Measurements from ENCODE around the gene CDK11A.

The CDK11A gene

GRCh38 chr1:1759456-1760344 lies 35.5 kb upstream of the CDK11A start:
- ChIA-PET CTCF (no interaction called here), POLR2A (no interaction called here)
- TF ChIP-seq BHLHE40 (IDR thresholded peaks at IDR 0.05; ENCODE audit: borderline replicate concordance) (no peak), HDGF (IDR thresholded peaks at IDR 0.05; ENCODE audit: borderline replicate concordance) (no peak), NFRKB (IDR thresholded peaks at IDR 0.05) (no peak), ARNT (IDR thresholded peaks at IDR 0.05) (no peak), ZNF384 (IDR thresholded peaks at IDR 0.05) (no peak), TARDBP (IDR thresholded peaks at IDR 0.05) (no peak), SUZ12 (IDR thresholded peaks at IDR 0.05) (no peak), L3MBTL2 (conservative IDR thresholded peaks at IDR 0.05) (no peak)
- no peak for DNase-seq (ENCODE audit: extremely low spot score)

GRCh38 chr1:1758692-1759455 lies 34.7 kb upstream of the CDK11A start:
- ChIA-PET CTCF (no interaction called here), POLR2A (no interaction called here)
- no peak for DNase-seq (ENCODE audit: extremely low spot score)
- TF ChIP-seq TARDBP (IDR thresholded peaks at IDR 0.05): no peak
- TF ChIP-seq SUZ12 (IDR thresholded peaks at IDR 0.05): no peak
- no peak for TF ChIP-seq ARNT (IDR thresholded peaks at IDR 0.05)
- no peak for TF ChIP-seq ZNF384 (IDR thresholded peaks at IDR 0.05)
- no peak for TF ChIP-seq SP1 (IDR thresholded peaks at IDR 0.05)
- no peak for TF ChIP-seq PKNOX1 (IDR thresholded peaks at IDR 0.05)
- no peak for TF ChIP-seq FOXA1 (IDR thresholded peaks at IDR 0.05)

GRCh38 chr1:1758059-1758621 lies 34.0 kb upstream of the CDK11A start:
- no peak for DNase-seq (ENCODE audit: extremely low spot score)
- ChIA-PET POLR2A (no interaction called here), CTCF (no interaction called here)
- TF ChIP-seq FOXM1 (IDR thresholded peaks at IDR 0.05; ENCODE audit: borderline replicate concordance) (no peak), ARNT (IDR thresholded peaks at IDR 0.05) (no peak), NFRKB (IDR thresholded peaks at IDR 0.05) (no peak), ELF4 (IDR thresholded peaks at IDR 0.05) (no peak)

- no peak for DNase-seq (ENCODE audit: extremely low spot score)
- no peak for TF ChIP-seq LEF1 (IDR thresholded peaks at IDR 0.05; ENCODE audit: borderline replicate concordance)
- no peak for TF ChIP-seq FOXA1 (IDR thresholded peaks at IDR 0.05)
- no peak for TF ChIP-seq FOXM1 (IDR thresholded peaks at IDR 0.05; ENCODE audit: borderline replicate concordance)
- no peak for TF ChIP-seq HDGF (IDR thresholded peaks at IDR 0.05; ENCODE audit: borderline replicate concordance)
- no peak for TF ChIP-seq NFRKB (IDR thresholded peaks at IDR 0.05)
- no peak for TF ChIP-seq PKNOX1 (IDR thresholded peaks at IDR 0.05)
- TF ChIP-seq CTBP1 (IDR thresholded peaks at IDR 0.05; ENCODE audit: borderline replicate concordance): no peak
- no peak for TF ChIP-seq ELF4 (IDR thresholded peaks at IDR 0.05)
- TF ChIP-seq ZNF384 (IDR thresholded peaks at IDR 0.05): no peak
- no peak for TF ChIP-seq SP1 (IDR thresholded peaks at IDR 0.05)
- no peak for TF ChIP-seq BHLHE40 (IDR thresholded peaks at IDR 0.05; ENCODE audit: borderline replicate concordance)
- no peak for TF ChIP-seq TARDBP (IDR thresholded peaks at IDR 0.05)
- no peak for TF ChIP-seq ARNT (IDR thresholded peaks at IDR 0.05)
- no peak for TF ChIP-seq FOXK2 (IDR thresholded peaks at IDR 0.05)
- no peak for TF ChIP-seq SUZ12 (IDR thresholded peaks at IDR 0.05)
- TF ChIP-seq L3MBTL2 (conservative IDR thresholded peaks at IDR 0.05): no peak
- ChIA-PET POLR2A (no interaction called here), CTCF (no interaction called here)
Measured at GRCh38 chr1:1757422-1758058, 33.4 kb upstream of the CDK11A start.

GRCh38 chr1:1756661-1757421 lies 32.7 kb upstream of the CDK11A start:
- DNase-seq (ENCODE audit: extremely low spot score): no peak
- CTCF ChIA-PET: no interaction called here
- TF ChIP-seq L3MBTL2 (conservative IDR thresholded peaks at IDR 0.05) (no peak), LEF1 (IDR thresholded peaks at IDR 0.05; ENCODE audit: borderline replicate concordance) (no peak), SUZ12 (IDR thresholded peaks at IDR 0.05) (no peak), HDGF (IDR thresholded peaks at IDR 0.05; ENCODE audit: borderline replicate concordance) (no peak), ZNF384 (IDR thresholded peaks at IDR 0.05) (no peak), ELF4 (IDR thresholded peaks at IDR 0.05) (no peak), TARDBP (IDR thresholded peaks at IDR 0.05) (no peak), BHLHE40 (IDR thresholded peaks at IDR 0.05; ENCODE audit: borderline replicate concordance) (no peak), ARNT (IDR thresholded peaks at IDR 0.05) (no peak), FOXK2 (IDR thresholded peaks at IDR 0.05) (no peak), SP1 (IDR thresholded peaks at IDR 0.05) (no peak), FOXM1 (IDR thresholded peaks at IDR 0.05; ENCODE audit: borderline replicate concordance) (no peak), CTBP1 (IDR thresholded peaks at IDR 0.05; ENCODE audit: borderline replicate concordance) (no peak)
- POLR2A ChIA-PET: no interaction called here

- no peak for DNase-seq (ENCODE audit: extremely low spot score)
- ChIA-PET CTCF (no interaction called here), POLR2A (no interaction called here)
- TF ChIP-seq FOXK2 (IDR thresholded peaks at IDR 0.05) (no peak), ZNF384 (IDR thresholded peaks at IDR 0.05) (no peak), ARNT (IDR thresholded peaks at IDR 0.05) (no peak), CTBP1 (IDR thresholded peaks at IDR 0.05; ENCODE audit: borderline replicate concordance) (no peak), SP1 (IDR thresholded peaks at IDR 0.05) (no peak), BHLHE40 (IDR thresholded peaks at IDR 0.05; ENCODE audit: borderline replicate concordance) (no peak), TARDBP (IDR thresholded peaks at IDR 0.05) (no peak)
Measured at GRCh38 chr1:1755852-1756251, 31.7 kb upstream of the CDK11A start.
